Astrocyte (in vitro differentiated cells and primary cell): ENCODE results near the gene CDK7. TPM values are rescaled to one million over a fixed set of nuclear protein-coding genes. Genes with fewer than 3 reads are reported as not detected.

Experiments used
- DNase-seq: peaks from one replicate; pipeline ENCODE4 v3.0.0-alpha.2; 2010; ENCODE audit warnings: low read depth
- FAIRE-seq: peaks from 2 replicates; lab custom pipeline; 2011; peaks lifted over from hg19 to GRCh38; lab: Jason Lieb, UNC
- H2AFZ ChIP-seq: 2 replicates; pipeline ENCODE4 v1.6.0; 2012; ENCODE audit warnings: low read depth, low read length, inconsistent platforms
- H3K27ac ChIP-seq: 2 replicates; pipeline ENCODE4 v1.5.1; 2011; ENCODE audit warnings: low read depth, low read length, inconsistent platforms
- H3K27me3 ChIP-seq: 2 replicates; pipeline ENCODE4 v1.6.0; 2011; ENCODE audit warnings: low read length, inconsistent platforms; ENCODE audit not compliant: insufficient read depth
- H3K36me3 ChIP-seq: 2 replicates; pipeline ENCODE4 v1.5.1; 2011; ENCODE audit warnings: low read length, inconsistent platforms; ENCODE audit not compliant: insufficient read depth
- H3K4me1 ChIP-seq: 2 replicates; pipeline ENCODE4 v1.5.1; 2011; ENCODE audit warnings: low read length, inconsistent platforms; ENCODE audit not compliant: insufficient read depth
- H3K4me2 ChIP-seq: 2 replicates; pipeline ENCODE4 v1.6.0; 2012; ENCODE audit warnings: low read length, inconsistent platforms
- H3K4me3 ChIP-seq: 2 replicates; pipeline ENCODE4 v1.5.1; 2011; ENCODE audit warnings: low read depth, mild to moderate bottlenecking, low read length, inconsistent platforms; ENCODE audit not compliant: insufficient read depth
- H3K79me2 ChIP-seq: 2 replicates; pipeline ENCODE4 v1.6.0; 2012; ENCODE audit warnings: mild to moderate bottlenecking, low read length, inconsistent platforms; ENCODE audit not compliant: insufficient read depth
- H3K9ac ChIP-seq: 2 replicates; pipeline ENCODE4 v1.6.0; 2012; ENCODE audit warnings: mild to moderate bottlenecking, low read length, inconsistent platforms
- H3K9me3 ChIP-seq: 2 replicates; pipeline ENCODE4 v1.5.1; 2012; ENCODE audit warnings: low read depth, mild to moderate bottlenecking, low read length, inconsistent platforms; ENCODE audit not compliant: insufficient read depth
- H4K20me1 ChIP-seq: 2 replicates; pipeline ENCODE4 v1.6.0; 2012; ENCODE audit warnings: low read length, inconsistent platforms; ENCODE audit not compliant: insufficient read depth
- H3K27ac Mint-ChIP-seq: one replicate; pipeline ENCODE4 v1.8.0; 2021; ENCODE audit warnings: mild to moderate bottlenecking, mixed read lengths; ENCODE audit not compliant: unreplicated experiment
- H3K27me3 Mint-ChIP-seq: one replicate; pipeline ENCODE4 v1.8.0; 2021; ENCODE audit warnings: low read depth, mixed read lengths; ENCODE audit not compliant: unreplicated experiment
- H3K36me3 Mint-ChIP-seq: one replicate; pipeline ENCODE4 v1.8.0; 2021; ENCODE audit warnings: low read depth, mixed read lengths; ENCODE audit not compliant: unreplicated experiment
- H3K4me1 Mint-ChIP-seq: one replicate; pipeline ENCODE4 v1.8.0; 2021; ENCODE audit warnings: low read depth, mixed read lengths; ENCODE audit not compliant: unreplicated experiment
- H3K4me3 Mint-ChIP-seq: one replicate; pipeline ENCODE4 v1.8.0; 2021; ENCODE audit warnings: mild to moderate bottlenecking, moderate library complexity, mixed read lengths; ENCODE audit not compliant: unreplicated experiment
- H3K9me3 Mint-ChIP-seq: one replicate; pipeline ENCODE4 v1.8.0; 2021; ENCODE audit warnings: mild to moderate bottlenecking, mixed read lengths; ENCODE audit not compliant: unreplicated experiment
- EZH2 ChIP-seq: IDR thresholded peaks from 2 replicates; pipeline ENCODE4 v1.6.1; 2012; ENCODE audit warnings: mild to moderate bottlenecking, low read length, inconsistent platforms; ENCODE audit not compliant: insufficient read depth
- total RNA-seq: library from RNA; stranded (reverse); gene quantifications from 2 replicates; pipeline ENCODE4 v1.2.1, GENCODE V29; 2021
- TF ChIP-seq, protein P1 (sequence below): IDR thresholded peaks from 2 replicates; pipeline ENCODE4 v1.5.1; 2011; ENCODE audit warnings: low read depth, mild to moderate bottlenecking, inconsistent platforms, low read length, moderate library complexity; ENCODE audit not compliant: insufficient read depth

CDK7 gene
- total RNA-seq, 1 donor from 2014 or later, result 58.3 TPM

- Histone ChIP-seq H4K20me1 (no peaks in the 10 kb centered on the region), H3K27ac (no peak overlapping the region), H3K4me1 (no peaks in the 10 kb centered on the region), H3K4me2 (no peak overlapping the region), H3K4me3 (no peak overlapping the region), H3K79me2 (no peaks in the 10 kb centered on the region), H3K9me3 (no peaks in the 10 kb centered on the region), H3K27me3 (no peaks in the 10 kb centered on the region), H3K36me3 (no peaks in the 10 kb centered on the region), H3K9ac (no peak overlapping the region), H2AFZ (no peak overlapping the region)
- H3K36me3 Mint-ChIP-seq, result peaks cover 14% of the 10 kb centered on the region
- DNase-seq (no peak), FAIRE-seq (no peak)
- H3K4me1 Mint-ChIP-seq, result peaks cover 6% of the 10 kb centered on the region
- H3K27ac Mint-ChIP-seq, result no peak overlapping the region
- no peaks in the 10 kb centered on the region for H3K27me3 Mint-ChIP-seq
- TF ChIP-seq EZH2, result no peak
- TF ChIP-seq, protein P1, sequence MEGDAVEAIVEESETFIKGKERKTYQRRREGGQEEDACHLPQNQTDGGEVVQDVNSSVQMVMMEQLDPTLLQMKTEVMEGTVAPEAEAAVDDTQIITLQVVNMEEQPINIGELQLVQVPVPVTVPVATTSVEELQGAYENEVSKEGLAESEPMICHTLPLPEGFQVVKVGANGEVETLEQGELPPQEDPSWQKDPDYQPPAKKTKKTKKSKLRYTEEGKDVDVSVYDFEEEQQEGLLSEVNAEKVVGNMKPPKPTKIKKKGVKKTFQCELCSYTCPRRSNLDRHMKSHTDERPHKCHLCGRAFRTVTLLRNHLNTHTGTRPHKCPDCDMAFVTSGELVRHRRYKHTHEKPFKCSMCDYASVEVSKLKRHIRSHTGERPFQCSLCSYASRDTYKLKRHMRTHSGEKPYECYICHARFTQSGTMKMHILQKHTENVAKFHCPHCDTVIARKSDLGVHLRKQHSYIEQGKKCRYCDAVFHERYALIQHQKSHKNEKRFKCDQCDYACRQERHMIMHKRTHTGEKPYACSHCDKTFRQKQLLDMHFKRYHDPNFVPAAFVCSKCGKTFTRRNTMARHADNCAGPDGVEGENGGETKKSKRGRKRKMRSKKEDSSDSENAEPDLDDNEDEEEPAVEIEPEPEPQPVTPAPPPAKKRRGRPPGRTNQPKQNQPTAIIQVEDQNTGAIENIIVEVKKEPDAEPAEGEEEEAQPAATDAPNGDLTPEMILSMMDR, result no peak
- no peaks in the 10 kb centered on the region for H3K9me3 Mint-ChIP-seq
- H3K4me3 Mint-ChIP-seq, result no peak overlapping the region
Measured at GRCh38 chr5:69288069-69288468, 53.4 kb downstream of the CDK7 start.

DNA sequence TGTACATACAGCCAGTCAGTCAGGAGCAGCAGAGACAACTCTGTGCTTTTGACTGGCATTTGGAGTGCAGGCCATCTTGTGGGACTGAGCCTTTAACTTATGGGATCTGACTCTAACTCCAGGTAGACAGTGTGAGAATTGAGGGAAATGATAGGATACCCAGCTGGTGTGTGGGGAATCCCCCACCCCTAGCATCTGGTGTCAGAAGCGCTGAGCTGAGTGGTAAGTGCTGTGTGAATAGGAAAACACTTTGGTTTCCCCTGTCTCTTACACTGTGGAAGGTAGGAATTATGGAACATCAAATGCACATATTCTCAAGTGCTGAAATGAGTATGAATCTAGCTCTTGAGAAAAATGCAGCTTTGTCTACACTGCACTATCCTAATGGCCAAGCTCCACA is 54.0 kb downstream of the CDK7 start:
- no peaks in the 10 kb centered on the region for H4K20me1 ChIP-seq
- Mint-ChIP-seq H3K9me3 (no peaks in the 10 kb centered on the region), H3K4me3 (no peak overlapping the region), H3K36me3 (peaks cover 14% of the 10 kb centered on the region), H3K4me1 (peaks cover 6% of the 10 kb centered on the region), H3K27me3 (no peaks in the 10 kb centered on the region), H3K27ac (no peak overlapping the region)
- H3K27ac ChIP-seq, result no peak overlapping the region
- no peak overlapping the region for H3K4me2 ChIP-seq
- H3K79me2 ChIP-seq, result no peaks in the 10 kb centered on the region
- H3K9me3 ChIP-seq, result no peaks in the 10 kb centered on the region
- H3K9ac ChIP-seq, result no peak overlapping the region
- TF ChIP-seq EZH2, result no peak
- TF ChIP-seq, protein P1, result no peak
- H2AFZ ChIP-seq, result no peak overlapping the region
- FAIRE-seq (no peak), DNase-seq (no peak)
- no peaks in the 10 kb centered on the region for H3K4me1 ChIP-seq
- H3K4me3 ChIP-seq, result no peak overlapping the region
- no peaks in the 10 kb centered on the region for H3K27me3 ChIP-seq
- no peaks in the 10 kb centered on the region for H3K36me3 ChIP-seq

DNA sequence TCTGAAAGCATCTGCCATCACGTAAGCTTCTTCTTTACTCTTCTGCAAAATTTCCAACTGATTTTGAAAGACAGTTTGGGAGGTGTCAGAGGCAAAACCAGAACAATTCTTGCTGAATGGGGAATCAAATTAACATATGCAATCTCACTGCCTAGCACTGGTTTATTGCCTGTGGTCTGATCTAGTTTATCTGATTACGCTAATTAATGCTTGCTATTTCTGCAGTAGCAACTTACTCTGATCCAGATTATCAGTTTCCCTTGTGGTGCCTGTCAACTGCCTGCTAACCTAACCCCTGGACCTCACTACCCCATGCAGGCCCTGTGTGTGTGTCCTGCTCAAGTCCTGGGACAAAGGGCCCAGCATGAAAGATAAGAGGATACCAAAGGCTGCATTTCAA is 57.6 kb downstream of the CDK7 start:
- no peaks in the 10 kb centered on the region for H3K27me3 Mint-ChIP-seq
- TF ChIP-seq, protein P1, result no peak
- TF ChIP-seq EZH2, result no peak
- no peak overlapping the region for H3K27ac ChIP-seq
- no peak for DNase-seq
- H4K20me1 ChIP-seq, result no peaks in the 10 kb centered on the region
- H3K27me3 ChIP-seq, result no peaks in the 10 kb centered on the region
- no peak overlapping the region for H3K9ac ChIP-seq
- no peaks in the 10 kb centered on the region for H3K79me2 ChIP-seq
- no peak overlapping the region for H3K4me3 ChIP-seq
- H2AFZ ChIP-seq, result no peak overlapping the region
- no peak overlapping the region for H3K27ac Mint-ChIP-seq
- peaks cover 10% of the 10 kb centered on the region for H3K4me1 Mint-ChIP-seq
- peaks cover 2% of the 10 kb centered on the region for H3K36me3 Mint-ChIP-seq
- H3K4me2 ChIP-seq, result no peak overlapping the region
- no peaks in the 10 kb centered on the region for H3K9me3 ChIP-seq
- H3K4me3 Mint-ChIP-seq, result no peak overlapping the region
- H3K9me3 Mint-ChIP-seq, result no peaks in the 10 kb centered on the region
- FAIRE-seq, result no peak
- no peaks in the 10 kb centered on the region for H3K36me3 ChIP-seq
- H3K4me1 ChIP-seq, result peaks cover 10% of the 10 kb centered on the region
